ENCODE data around the gene PCSK5.

The PCSK5 gene

DNA sequence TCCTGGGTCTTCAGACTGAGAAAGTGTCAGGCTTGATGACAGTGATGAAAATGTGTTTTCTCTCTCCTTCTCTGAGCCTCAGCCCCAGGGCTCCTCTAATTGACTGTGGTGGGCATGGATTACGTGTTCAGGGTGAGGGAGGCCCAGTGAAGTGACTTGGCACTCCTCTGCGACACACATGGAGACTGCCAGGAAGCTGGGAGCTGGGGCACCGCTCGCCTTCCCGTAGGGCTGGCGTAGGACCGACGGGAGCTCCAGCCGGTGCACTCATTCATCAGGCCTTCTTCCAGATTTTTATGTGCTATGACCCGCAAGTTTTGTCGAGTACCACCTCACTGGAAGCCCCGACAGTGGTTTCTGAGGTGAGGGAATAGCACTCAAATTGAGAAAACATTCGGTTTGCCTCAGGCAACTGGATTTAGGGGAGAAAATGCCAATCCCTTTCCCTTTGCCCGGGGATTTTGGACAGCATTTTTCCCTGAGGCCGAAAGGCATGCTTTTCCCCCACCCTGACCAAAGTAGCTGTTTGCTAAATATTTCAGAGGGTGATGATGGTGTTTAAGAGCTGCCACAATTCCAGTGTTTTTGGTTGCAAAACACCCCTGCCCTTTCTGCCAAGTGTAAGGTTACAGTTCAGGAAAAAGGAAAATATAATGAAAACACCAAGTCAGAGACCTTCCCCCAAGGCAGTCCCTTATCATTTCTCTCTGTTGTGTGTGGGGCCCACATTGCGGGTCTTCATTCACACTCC is 83.7 kb downstream of the PCSK5 start:
- no peak for DNase-seq

DNA sequence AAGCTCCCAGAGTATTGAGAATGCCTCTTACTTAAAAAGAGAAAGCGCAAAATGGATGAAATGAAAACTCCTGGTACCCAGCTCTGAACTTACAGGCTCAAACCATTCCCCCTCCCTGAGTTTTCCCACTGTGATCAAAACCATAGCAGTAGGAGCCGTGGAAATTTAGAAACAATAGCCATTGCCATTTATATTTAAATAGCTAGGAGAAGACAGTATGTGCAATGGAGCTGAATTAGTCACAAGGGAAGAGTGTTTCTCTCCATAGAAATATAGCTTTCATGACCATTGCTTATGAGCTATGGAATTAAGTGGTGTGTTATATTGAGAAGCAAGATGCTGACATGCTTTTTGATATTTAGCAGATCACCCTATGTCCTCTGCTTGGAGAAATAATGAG is 84.6 kb downstream of the PCSK5 start:
- DNase-seq, result no peak

DNA sequence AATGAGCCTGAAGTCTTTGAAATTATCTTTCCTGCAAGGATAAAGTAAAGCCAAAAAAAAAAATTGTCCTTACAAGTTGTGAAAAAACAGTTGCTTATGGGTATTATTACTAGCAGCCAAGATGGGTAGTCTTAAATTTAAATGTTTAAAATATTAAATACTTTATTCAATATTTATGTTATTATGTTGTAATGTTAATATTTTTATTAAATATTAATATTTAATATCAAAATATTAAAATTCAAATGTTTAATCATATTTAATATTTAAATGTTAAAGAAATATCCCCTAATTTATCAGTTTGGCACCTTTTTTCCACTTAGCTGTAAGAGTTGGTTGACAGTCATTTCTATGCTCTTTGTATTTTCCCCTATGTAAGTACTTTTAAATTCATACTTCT is 86.1 kb downstream of the PCSK5 start:
- DNase-seq, result no peak

DNA sequence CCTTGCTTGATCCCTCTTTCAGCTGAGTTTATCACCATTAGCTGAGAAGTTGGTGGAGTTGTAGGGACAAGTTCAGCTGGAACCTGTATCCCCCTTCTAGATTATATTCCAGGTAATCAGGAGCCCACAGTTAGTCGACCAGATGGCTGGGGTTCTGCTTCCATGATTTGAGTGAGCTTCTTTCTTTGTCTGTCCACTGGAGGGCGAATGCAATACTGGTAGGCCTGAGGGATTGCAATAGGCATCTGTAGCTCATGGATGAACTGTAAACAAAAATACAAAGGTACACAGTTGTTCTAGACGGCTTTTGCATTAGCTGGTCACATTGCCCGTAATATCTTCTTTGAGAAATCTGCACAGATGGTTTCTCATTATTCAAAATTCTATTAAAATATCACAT is 88.9 kb downstream of the PCSK5 start:
- DNase-seq, result no peak

DNA sequence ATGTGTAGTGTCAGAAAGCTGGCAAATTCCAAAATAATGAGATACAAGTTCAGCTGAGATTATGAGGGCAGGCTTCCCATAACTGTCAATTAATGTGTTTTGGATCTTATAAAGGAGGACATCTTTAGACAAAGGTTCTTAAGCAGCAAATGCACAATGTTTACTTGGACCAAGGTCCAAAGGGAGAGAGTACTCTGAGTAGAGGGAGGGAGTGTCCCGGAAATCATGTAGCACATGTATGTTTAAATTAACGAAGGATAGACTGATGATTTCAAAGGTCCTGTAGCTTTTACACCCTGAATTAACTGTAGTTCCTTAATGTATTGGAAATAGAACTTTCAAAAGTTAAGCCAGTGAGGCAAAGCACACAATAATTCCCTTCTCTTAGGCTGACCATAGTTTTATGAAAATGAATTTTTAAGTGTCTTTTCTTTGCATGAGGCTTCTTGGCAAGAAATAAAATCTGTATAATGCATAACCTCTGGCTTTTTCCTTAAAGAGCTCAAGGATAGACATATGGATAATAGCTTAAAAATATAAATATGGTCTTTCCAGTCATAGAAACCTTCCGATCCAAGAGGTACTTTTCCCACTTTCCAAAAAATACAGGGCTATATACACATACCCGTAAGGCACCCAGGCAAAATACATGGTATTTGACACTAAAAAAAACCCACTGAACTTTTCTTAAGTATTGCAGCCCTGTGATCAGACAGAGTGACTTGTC is 93.0 kb downstream of the PCSK5 start:
- no peak for DNase-seq

DNA sequence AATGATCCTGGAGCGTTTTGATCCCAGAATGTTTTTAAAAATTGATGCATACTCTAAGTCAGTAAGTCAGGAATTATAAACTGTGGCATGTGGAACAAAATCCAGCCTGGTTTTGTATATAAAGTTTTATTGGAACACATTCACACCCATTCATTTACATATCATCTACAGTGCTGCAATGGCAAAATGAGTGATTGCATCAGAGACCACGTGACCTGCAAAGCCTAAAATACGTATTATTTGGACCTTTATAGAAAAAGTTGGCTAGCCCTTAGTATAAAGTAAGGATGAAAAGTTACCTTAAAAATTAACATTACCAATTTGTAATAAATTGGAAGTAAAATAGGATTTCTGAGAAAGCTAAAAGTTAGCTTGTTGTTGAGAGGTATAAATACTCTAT is 95.0 kb downstream of the PCSK5 start:
- DNase-seq, result no peak

DNA sequence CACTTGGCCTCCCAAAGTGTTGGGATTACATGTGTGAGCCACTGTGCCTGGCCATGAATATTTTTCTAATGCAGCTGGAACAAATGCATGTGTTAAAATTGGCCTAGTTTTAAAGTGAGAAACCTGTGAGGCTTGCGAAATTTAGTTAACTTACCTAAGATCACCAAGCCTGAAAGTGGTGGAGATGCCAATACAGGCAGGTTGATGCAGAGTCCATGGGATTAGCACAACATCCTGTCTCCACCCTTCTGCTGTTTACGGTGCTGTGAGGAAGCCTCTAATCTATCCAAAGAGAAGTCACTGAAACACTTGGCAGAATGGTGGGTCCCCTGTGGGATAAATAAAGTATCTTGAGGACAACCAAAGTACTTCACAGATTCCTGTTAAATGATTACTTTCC is 98.2 kb downstream of the PCSK5 start:
- DNase-seq, result no peak

DNA sequence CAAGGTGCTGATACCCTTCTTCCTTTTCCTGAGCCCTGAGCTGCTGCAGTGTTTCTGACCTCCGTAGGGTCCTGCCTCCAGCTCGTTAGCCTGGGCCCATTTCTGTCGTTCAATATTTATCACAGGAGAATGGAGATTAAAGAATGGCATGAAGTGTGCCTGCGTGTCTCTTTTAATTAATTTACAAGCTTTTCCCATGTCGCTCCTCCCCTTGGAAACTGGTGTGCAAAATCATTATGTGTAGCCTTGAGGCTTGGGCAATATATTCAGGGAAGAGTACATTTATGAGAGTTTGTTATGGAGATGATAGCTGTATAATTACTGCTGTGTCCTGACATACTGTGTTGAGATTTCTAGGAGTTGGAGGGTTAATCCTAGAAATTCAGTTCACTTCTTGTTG is 99.7 kb downstream of the PCSK5 start:
- DNase-seq, result no peak

DNA sequence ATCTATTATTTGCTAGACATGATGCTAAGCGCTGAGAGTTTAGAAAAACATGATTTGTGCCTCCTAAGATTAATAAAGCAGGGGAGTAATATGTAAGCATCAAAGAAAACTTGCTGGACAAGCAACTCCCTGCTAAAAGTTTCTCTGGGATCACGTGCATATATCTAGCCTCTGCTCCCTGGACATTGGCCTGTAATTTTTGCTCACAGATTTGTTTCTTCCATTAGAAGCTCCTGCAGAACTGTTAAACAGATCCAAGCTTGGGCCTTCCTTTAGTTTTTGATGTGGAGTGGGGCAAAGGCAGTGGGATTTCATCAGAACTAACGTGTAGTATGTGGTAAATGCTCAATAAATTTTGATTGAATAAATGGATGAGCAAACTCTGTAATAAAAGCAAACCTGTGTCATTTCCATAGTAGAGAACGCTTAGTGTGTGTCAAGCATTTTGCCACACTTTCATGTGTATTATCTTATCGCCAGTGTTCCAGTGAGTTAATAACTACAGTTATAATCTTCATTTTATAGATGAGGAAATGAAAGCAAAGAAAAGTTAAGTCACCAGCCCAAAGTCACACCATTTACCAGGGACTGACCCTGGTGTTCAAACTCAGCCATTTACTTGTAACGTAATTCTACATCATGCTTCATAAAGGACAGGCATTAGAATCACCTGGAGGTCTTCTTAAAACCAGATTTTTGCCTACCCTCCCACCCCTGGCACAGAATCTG is 100.3 kb downstream of the PCSK5 start:
- DNase-seq, result no peak

DNA sequence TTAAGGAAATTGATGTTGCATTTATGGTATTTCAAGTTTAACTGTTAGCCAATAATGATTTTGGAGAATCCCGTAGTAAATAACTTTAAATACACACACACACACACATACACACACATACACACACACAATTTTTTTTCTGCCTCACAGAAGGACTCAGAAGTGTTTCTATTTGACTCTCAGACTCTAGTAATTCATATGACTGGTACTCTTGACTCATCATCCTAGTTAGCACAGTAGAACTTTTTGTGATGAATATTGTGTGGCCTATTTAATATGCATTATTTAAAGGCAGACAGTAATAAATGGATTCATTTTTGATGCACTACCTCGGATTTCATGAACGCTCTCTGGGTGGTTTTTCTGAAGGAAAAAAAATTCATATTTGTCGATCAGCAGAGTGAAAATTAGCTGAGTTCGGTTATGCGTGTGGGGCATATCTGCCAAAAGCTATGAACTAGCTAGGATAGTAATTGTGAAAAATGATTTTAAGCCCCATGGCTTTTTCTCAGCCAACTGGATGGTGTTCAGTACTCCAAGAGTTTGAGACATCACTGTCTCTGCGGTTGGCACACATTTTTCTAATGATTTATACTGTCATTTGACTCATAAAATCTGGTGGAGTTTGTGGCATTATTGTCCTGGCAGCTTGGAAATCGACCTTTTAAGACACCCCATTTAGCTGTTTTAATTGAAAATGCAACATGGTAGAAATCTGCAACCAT is 102.2 kb downstream of the PCSK5 start:
- no peak for DNase-seq

DNA sequence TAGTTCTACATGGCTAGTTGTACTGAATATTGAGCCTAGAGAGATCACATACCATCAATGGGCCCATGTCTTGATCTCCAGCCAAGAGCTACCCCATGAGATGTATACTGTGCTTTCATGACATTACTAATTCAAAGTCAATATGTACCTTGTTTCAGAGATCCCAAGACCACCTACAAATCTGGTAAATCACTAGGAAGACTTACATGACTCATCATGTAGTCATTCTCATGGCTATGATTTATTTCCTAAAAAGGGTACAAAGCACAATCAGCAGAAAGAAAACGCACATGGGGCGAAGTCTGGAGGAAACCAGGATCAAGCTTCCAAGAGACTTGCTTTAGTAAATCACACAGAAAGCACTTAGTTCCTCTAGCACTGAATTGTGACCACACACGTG is 103.0 kb downstream of the PCSK5 start:
- DNase-seq, result no peak

DNA sequence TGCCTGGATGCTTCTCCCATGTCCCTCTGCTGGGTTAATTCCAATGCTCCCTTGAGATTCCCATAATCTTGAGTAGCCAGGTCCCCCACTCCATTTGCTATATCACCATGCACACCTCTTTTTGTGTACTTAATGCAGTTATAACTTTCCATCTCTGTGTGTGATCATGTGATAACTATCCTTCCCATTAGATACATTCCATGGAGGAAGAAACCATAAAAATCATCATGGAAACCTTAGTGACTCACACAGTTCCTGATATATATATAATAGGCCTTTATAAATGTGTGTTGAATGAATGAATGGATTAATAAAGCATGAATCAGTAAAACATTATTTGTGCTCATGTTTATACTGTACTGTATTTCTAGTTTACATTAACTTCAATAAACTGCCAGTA is 104.6 kb downstream of the PCSK5 start:
- no peak for DNase-seq

DNA sequence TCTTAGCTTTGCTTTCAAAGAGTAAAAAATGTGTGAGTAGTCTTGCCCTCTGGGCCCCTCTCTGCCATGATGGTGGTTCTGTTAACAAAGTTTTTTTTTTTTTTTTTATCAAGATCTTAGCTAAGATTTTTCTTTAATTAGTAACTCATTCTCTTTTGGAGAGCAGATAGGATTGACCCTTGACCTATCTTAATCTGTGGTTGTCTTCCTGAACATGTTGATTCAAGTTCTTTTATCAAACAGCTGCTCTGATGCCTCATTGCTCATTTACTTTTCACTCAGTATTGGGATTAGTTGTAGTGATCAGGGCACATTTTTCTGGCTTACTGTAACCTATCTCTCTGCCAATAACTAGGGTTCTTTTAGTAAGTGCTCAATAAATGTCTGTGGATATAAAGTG is 106.3 kb downstream of the PCSK5 start:
- no peak for DNase-seq

DNA sequence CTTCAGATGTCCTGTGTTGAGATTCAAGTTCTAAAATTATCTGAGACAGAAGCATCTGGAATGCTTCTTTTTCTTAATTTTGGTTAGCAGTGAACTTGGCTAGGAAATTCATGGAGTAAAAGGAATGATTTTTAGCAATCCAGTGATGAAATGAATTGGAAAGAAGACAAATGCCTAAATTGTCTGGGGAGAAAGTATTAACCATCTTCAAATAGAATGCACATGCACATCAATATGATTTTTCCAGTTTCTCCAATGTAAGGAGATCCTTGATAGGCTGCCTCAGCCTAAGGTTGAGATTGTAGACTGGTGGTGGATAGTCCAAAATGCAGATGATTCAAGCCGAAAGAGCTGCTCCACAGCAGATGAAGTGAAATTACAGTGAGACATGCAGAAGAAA is 106.7 kb downstream of the PCSK5 start:
- DNase-seq, result no peak

DNA sequence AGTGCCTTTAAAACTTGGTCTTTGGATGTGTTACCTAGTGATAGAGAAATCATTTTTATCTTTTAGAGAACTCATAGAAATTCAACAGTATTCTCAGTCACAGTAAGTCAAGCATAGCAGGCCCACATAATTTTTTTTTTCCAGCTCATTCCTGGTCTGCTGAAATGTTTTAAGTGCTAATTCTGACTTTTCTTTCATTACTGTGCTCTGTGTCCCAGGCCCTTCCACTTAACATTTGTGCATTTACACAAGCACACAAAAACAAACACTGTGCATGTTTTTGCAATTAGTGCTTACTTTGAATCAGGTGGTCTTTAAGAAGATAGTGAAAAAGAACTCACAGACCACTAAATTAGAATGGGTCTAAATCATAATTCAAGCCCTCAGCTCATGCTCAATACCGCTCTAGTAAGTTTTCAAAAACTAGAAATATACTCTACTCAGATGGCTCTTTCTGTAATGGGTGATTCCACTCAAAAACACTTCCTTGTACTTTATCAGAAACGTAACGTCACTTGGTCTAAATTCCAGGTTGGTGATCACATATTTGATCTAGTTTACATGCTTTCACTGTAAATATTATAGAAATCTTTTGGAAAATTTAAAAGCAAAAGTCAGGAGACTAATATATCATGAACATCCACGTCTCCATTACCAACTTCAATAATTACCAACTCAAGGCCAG is 107.8 kb downstream of the PCSK5 start:
- DNase-seq, result no peak

DNA sequence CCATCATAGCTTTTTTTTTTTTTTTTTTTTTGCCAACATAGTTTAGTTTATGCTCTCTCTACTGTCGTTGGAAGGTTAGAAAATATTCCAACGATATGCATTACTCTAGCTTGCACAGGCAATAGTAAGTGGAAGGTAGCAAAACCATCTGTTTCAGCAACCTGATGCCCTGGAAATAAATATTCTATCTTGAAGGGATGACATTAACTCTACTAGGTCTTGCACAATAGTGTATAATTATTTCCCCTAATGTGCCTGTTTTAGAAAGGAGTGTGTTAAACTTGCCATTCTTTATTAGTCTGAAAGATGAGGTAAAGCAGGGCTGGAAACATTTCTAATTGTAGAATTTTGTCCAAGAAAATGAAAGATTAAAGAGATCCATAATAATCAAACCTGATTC is 111.0 kb downstream of the PCSK5 start:
- DNase-seq, result no peak

DNA sequence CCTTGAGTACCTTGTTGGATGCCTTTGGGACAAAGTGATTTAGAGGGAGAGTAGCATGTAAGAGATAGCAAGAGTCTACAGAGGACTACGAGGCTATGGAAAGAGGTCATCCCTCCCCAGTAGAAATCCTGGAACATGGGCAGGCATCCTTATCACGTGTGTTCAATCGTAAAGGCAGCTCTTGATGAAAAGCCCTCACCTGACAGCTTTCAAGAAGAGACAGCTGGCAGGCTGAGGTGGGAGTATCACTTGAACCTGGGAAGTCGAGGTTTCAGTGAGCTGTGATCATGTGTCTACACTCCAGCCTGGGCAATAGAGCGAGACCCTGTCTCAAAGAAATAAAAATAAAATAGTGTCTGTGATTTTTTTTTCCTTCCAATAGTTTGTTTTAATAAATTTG is 112.6 kb downstream of the PCSK5 start:
- DNase-seq, result no peak

DNA sequence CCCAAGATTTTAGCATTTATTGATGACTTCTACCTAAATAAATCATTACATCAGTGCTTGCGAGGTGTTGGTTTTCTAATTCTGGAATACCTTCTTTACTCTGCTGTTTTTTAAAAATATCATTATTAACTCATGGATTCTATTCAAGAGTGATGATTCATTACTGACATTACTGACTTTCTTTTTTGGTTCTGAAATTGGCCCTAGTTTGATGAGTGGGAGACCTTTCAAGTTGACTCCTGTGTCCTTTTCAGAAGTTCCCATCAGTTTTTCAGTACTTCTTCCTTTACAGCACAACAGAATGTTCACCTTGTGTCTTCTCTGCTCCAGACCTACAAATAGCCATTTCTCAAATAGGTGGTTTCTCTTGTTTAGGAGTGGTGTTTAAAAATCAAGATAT is 114.1 kb downstream of the PCSK5 start:
- DNase-seq, result no peak

DNA sequence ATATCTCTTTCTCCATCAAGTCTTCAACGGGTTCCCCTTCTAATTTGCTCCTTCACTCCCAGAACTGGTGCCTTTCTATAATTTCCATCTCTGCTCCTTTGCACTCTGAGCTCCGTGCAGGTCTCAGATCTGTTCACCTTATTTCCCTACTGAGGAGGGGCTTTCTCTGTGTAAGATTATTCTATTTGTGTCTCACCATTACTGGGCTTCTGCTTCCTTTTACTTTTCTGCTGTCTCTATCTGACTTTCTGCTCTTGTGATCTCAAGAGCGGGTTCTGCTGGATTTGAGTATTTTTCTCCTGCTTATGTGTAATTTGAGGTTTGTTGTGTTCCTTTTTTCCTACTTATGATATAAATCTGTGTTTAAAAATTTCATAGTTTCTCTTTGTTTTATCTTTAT is 117.5 kb downstream of the PCSK5 start:
- DNase-seq, result no peak

DNA sequence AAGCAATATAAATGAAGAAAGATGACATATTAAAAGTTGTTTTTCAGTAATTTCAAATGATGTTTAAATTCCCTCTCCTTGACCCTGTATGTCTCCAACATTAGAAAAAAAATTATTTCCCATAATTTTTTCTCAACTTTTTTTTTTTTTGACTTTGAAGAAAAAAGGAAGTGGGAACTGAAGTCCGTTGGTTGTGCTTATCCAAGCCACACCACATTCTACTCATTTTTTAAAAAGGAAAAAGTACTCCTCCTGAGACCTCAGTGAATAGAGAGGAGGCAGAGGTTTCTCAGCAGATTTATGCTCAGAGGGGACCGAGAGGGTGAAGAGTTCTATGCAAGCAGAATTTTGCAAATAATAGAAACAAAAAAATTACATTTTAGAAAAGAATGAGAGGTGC is 123.3 kb downstream of the PCSK5 start:
- DNase-seq, result no peak

DNA sequence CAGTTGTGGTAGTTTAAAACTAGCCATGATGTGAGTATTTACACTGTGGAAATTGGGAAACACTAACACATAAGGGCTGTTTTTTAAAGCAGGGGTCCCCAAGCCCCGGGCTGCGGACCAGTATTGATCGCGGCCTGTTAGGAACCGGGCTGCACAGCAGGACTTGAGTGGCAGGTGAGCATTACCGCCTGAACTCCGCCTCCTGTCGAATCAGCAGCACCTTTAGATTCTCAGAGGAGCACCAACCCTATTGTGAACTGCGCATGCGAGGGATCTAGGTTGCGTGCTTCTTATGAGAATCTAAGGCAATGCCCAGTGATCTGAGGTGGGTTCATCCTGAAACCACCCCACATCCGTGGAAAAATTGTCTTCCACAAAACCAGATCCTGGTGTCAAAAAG is 127.8 kb downstream of the PCSK5 start:
- DNase-seq, result no peak

DNA sequence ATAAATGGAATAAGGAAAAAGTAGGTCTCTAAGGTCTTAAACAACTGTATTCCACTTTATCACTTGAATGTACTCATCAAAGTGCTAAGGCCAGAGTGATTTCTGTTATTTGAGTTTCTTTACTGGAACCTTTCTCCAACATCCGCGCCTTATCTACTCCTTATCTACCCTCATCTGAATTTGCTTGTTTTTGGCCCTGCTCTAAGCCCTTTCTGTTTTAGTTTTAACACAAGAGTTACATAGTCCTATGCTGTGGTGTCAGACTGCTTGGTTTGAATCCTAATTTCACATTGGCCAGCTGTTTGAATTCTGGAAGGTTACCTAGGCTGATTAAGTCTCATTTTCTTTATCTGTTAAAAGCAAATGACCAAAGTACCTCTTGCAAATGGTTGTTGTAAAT is 128.3 kb downstream of the PCSK5 start:
- no peak for DNase-seq

DNA sequence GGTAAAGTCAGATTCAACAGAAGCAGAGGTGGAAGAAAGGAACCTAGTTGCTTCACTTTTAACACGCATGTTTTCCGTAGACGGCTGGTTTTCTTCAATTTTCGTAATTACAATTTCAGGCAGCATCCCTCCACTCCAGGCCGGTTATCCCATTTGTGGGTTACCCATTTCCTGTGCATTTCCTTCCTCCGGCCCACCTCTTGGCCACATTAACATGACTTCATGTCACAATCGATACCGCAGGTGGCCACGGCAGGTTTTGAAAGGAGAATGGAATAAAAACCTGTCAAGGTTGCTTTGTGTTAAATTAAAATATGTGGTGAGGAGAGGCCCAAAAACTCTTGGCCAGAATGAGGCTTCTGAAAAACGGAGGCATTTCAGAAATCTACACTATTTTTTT is 130.2 kb downstream of the PCSK5 start:
- no peak for DNase-seq
